GM18498 (cell line): ENCODE data around the gene SLC23A2.
"Not testable (repeated sequence)": the region's sequence is repeated elsewhere in the genome, so short reads cannot be mapped to it uniquely, and the experiment has no call there.

Experiments used
- ATAC-seq: cut with Tn5 transposase; IDR thresholded peaks from one replicate; pipeline ENCODE4 v1.9.1; 2021; ENCODE audit warnings: mild to moderate bottlenecking, moderate library complexity; ENCODE audit not compliant: unreplicated experiment

SLC23A2 gene

DNA sequence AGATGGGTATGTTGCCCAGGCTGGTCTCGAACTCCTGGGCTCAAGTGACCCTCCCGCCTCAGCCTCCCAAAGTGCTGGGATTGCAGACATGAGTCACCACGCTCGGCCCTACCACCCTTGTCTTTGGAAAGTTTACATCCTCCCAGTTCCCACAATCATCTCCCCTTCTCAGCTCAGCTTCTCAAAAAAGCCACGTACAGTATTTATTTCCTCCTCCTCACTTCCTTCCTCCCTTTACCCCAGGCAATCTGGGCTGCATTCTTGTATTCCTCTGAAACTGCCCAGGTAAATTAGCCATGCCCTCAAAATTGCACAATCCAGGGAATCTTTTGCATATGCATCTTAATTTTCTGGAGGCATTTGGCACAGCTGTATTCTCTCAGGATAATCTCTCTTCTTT, 7.4 kb upstream of the SLC23A2 start:
- ATAC-seq = no peak

DNA sequence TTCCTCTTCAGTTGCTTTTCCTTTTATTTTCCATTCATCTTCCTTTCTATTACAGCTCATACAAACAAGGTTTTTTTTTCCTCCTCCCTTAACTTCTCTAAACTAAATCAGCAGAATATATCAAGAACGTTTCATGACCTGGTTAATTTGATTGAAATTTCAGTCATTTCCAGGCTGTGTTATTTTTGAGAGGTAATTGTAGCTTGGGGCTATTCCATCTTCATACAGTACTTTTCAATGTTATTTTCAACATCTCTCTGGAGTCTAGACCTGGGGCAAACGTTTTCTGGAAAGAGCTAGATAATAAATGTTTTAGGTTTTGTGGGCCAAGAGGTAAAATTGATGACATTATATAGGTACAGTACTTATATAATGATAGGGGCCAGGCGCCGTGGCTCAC, 4.0 kb upstream of the SLC23A2 start:
- no peak for ATAC-seq

DNA sequence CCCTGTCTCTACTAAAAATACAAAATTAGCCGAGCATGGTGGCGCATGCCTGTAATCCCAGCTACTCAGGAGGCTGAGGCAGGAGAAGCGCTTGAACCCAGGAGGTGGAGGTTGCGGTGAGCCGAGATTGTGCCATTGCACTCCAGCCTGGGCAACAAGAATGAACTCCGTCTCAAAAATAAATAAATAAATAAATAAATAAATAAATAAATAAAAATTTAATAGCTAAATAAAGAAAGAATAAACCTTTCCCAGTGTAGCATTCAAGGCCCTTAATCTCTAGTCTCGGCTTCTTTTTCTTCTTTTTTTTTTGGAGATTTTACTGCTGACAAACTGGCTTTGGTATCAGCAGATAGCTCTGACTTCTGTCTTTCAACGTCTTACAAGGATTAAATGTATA, 3.5 kb upstream of the SLC23A2 start:
- ATAC-seq = not testable (repeated sequence)

DNA sequence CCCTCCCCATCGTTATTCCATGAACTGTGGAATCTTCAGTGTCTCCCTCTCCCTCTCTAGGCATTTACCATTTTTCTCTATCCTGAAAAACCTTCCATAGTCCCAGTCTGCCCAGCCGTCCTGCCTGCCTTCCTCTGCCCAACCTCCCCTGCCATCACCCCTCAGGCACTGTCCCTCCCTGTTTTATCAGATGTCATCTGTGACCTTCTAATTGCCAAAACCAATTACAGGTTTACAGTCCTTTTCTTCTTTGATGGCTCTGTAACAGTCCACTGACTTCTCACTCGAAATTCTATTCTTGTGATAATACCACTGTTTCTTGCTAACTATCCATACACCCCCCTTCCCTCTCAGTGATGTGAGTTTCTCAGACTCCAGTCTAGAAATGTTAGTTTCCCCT, 2.3 kb upstream of the SLC23A2 start:
- ATAC-seq = no peak

DNA sequence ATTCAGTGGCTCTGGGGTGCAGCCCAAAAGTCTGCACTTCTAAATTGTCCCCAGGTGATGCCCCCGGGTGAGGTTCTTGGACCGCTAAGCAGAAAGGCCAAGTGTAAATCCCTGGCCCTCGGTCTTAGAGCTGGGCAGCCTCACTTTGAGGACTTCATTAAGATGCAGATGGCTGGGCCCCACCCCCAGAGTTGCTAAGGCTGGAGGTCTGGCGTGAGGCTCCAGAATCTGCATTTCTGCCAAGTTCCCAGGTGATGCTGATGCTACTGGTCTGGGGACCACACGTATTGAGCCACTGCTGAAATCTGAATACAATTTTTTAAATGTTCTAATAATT, 735 bp upstream of the SLC23A2 start:
- ATAC-seq = no peak

DNA sequence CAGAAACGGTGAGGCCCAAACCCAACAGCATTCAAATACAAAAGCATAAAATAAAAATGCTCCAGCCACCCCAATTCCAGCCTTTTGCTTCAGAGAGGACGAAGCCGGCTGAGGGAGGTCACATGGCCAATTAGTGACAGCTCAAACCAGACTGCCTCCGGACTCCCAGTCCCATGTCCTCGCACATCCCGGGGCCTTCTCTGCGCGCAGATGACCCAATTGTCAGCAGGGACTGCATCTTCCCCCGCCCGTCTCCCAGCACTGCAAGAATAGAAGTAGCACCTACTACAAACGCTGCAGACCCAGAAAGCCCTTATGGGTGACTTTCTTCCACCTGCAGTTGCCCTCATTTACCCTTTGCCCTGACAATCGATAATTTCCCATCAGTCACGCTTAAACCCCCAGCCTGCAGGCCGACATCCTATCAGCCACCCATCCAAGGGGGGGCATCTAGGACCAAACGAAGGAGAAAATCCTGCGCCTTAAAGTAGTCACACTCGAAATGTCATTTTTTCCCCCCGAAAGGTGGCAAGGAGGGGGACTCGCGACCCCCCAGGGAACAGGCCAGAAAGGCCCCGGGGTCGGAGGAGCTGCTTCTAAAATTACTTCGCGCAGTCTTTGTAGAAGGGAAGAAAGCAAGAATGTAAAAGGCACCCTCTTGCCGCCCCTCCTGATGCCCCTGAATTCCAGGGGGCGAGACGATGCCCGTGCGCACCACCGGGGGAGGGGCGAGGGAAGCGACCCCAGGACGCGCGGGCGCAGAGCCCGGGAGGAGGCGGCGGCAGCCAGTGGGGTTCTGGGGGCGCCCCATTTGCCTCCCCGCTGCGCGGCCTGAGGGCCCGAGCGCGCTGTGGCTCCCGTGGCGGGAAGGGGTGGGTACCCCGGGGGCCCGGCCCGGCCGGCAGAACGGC, 792 bp downstream of the SLC23A2 start:
- ATAC-seq = peak; percentile 46

DNA sequence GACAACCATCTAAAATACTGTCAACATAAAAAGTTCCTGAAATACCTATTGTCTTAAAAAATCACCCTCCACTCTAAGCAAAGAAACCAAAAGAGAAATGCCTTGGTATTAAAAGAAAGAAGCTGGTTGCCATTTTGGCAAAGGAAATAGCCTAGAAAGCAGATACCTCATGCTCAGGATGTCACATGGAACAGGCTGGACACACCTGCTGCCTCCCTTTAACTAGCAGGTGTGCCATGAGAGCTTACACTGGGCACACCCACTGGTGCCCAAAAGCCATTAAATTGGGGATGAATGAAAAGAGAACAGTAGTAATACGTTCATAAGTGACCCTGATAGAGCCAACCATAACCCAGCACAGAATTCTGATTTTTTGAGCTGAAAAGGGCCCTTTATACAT, 1.5 kb downstream of the SLC23A2 start:
- no peak for ATAC-seq

DNA sequence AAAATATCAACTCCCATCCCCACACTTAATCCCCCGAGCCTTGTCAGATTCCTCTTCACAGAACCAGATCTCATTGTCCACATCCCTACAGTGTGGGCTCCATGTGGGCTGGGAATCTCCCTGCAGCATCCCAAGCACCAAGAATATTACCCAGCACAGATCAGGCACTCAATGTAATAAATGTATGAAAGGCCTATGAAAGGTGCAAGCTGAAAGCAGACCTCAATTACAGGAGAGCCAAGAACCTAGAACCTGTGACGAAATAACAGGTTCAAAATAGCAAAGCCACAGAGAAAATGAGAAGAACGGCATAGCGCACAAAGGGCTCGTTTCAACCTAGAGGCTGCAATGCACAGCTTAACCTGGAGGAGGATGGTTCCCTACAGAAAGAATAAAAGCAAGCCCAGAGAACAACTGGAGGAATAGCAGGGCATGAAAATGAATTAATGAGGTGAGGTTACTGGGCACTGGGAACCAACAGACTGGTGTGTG, 3.1 kb downstream of the SLC23A2 start:
- ATAC-seq = peak; percentile 39

DNA sequence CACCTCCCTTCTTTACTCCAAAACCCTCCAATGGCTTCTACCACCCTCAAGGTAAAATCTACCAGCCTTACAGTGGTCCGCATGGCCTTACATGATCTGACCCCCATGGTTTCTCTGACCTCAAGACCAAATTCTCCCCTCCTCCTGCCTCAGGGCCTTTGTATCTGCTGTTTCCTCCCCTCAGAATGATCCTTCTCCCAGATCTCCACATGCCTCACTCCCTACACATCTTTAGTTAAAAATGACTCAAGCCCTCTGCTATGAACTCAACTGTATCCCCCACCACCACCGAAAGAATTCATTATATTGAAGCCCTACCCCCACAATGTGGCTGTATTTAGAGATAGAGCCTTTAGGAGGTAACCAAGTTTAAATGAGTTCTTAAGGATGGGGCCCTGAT, 4.1 kb downstream of the SLC23A2 start:
- no peak for ATAC-seq

DNA sequence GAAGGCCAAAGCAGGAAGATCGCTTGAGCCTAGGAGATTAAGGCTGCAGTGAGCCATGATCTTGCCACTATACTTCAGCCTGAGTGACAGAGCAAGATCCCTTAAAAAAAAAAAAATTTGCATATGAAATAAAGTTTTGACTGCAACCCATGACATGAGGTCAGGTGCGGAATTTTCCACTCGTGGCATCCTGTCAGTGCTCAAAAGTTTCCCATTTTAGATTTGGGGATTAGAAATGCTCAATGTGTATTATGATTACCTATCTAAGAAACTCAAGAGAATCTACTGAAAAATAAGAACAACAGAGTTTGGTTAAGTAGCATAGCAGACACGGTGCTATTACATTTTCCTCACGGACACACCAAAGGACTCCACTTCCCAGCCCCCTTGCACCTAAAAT, 11.7 kb downstream of the SLC23A2 start:
- ATAC-seq = no peak

DNA sequence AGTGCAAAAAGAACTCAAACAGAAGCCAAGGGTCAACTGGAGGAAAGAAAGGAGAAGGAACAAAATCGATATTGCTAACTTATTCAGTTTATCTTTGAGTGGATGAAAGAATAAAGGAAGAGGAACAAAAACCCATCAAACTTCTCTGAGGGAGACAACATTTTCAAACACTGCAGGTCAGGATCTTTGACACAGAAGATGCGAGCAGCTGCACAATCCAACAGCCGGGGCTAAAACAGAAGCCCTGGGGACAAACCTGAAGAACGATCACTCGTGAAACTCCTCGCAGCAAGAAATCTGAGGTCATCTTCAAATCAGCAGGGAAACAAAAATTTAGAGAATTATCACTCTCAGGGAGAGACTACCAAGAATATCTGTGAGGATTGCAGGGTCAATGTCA, 14.2 kb downstream of the SLC23A2 start:
- no peak for ATAC-seq

DNA sequence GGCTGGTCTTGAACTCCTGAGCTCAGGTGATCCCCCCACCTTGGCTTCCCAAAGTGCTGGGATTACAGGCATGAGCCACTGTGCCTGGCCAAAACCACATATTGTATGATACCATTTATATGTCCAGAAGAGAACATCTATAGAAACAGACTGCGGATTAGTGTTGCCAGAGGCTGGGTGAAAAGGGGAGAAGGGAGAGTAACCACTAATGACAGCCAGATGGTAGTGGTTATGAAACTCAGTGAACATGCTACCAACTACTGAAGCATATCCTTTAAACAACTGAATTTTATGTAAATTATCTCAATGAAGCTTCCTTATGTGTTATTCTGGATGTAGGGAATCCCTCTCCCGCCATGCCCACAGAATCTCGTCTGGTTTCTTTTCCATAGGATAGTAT, 15.7 kb downstream of the SLC23A2 start:
- no peak for ATAC-seq

DNA sequence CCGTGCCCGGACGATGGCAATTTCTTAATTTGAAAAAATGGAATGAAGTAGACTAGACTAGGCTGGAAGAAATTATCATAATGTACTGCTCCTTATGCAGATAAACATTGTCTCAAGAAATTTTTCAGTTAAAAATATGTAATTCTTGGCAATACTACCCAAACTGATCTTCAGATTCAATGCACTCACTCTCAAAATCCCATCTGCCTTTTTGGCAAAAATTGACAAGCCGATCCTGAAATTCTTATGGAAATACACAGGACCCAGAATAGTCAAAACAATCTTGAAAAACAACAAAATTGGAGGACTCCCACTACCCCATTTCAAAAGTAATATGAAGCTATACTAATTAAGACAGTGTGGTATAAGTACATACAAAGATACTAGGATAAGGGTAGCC, 19.0 kb downstream of the SLC23A2 start:
- no peak for ATAC-seq

DNA sequence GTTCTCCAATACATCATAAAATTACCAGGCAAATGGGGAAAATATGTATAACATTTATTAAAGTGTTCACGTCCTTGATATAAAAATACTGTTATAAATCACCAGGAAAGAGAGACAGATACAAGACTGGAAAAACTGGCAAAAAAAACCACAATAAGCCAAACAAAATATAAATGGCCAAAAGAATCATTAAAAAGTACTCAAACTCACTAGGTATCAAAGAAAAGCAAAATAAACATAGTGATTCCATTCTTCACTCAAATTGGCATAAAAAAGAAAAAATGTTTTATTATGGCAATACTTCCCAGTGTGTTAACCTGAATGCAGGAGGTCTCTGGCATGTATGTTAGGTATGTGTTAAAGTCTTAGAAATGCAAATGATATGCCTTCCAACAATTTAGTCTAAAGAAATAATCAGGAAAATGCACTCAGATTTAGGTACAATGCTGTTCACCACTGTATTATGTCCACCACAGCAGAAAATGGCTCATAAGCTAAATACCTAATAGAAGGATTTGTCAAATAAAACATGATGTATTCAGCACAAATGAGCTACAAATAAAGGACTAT, 21.4 kb downstream of the SLC23A2 start:
- ATAC-seq = no peak

DNA sequence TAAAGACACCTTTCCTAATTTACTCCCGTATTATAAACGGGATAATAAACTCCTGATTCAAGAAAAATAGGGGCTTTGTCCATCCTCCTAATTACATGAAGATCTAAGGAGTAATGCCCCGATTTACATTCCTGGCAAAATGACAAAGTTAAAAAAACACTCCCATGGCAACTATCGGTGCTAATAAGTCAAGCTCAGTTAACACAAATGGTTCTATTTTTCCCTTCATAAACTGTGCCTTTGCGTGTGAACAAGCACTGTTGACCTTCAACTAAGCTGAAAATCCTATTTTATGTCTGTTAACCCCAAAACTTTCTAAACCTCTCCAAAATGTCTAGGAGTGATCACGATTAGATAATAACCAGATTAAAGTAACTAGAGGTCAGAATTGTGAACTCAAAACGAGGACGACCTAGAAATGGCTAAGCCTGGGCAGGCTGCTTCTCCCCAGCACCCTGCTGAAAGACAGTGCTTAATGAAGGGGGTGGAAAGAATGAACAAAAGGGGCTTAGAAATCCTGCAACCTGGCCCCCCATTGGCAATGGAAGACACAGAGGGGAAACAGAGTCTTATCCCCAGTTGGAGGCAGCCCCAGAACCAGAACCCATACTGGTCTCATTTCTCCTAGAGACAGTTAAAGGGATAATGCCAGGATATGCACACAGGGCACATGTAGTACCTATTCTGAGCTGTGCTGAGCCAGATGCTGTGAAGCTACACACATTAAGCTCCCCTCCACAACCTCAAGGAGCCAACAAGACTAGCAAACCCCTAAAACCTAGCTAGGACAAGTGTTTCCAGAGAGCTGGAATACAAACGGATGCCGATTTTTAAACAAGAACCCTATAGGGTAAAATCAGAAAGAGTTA, 23.0 kb downstream of the SLC23A2 start:
- no peak for ATAC-seq

DNA sequence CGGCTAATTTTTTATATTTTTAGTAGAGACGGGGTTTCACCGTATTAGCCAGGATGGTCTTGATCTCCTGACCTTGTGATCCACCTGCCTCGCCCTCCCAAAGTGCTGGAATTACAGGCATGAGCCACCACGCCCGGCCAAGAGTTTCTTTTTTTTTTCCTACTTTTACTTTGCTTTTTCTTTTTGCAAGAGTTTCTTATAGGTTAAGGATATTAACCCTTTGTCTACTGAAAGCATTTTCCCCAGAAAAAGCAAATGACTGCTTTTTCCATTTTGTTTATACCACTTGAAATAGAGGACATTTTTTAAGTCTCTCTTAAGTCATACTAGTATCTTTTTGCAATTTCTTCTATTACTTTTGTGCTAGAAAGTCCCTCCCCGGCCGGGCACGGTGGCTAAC, 25.3 kb downstream of the SLC23A2 start:
- not testable (repeated sequence) for ATAC-seq

DNA sequence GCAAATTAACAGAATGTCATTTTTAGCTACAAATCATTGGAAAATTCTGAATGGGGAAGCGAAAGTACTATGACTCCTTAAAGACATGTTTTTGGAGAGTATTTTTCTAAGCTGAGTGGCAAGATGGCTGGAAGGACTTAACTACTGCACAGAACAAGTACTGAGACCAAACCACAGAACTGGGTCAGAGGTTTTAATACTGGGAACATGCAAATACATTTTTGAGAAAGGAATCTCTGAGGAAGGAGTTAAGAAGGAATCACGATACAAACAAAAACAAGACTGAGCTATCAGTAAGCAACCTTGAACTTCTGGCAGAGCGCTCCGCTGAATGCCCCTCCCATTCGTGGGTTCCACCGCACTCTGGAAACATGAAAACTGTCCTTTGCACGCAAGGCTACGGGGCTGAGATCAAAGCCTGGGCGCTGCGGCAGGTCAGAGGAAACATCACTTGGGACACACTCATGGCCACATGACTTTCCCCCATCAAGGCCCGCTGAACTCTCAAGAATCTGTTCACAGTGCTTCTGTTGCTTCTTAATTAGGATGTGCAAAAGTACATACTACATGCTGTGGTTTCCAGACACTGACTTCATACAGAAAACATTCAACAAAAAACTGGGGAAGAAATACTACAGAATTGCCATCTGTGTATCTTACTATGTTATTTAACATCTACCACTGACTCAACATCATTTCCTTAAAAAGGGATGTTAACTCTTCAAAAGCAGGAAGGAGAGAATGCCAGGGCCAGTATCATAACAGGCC, 27.8 kb downstream of the SLC23A2 start:
- ATAC-seq = peak; percentile 90

DNA sequence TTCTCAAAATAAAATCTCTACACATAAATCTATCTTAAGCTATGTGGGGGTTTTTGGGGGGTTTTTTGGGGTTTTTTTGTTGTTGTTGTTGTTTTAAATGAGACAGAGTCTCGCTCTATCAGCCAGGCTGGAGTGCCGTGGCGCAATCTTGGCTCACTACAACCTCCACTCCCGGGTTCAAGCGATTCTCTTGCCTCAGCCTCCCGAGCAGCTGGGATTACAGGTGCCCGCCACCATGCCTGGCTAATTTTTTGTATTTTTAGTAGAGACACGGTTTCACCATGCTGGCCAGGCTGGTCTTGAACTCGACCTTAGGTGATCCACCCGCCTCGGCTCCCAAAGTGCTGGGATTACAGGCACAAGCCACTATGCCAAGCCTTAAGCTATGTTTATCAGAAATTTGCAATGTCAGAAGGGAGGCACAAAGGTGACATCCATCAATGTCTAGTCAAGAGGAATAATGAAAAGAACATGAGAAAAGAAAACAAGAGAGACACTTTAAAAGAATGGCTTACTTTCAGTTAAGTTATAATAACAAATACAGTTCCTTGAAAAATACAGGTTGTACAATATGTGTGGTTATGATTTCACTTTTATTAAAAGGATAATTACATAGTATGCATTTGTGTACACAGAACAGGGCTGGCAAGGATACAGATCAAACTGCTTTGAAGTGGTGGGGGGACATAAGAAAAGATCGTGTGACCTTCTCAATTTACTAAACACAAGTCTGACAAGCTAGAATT, 28.6 kb downstream of the SLC23A2 start:
- no peak for ATAC-seq

DNA sequence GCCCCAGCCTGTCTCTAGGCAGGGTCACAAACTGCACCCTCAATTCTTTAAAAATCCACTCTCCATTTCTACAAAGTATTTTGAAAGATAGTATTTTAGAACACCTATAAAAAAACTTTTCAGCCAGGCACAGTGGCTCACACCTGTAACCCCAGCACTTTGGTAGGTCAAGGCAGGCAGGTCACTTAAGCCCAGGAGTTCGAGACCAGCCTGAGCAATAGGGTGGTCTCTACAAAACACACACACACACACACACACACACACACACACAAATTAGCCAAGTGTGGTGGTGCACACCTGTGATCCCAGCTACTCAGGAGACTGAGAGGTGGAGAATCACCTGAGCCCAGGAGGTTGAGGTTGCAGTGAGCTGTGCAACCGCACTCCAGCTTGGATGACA, 30.2 kb downstream of the SLC23A2 start:
- no peak for ATAC-seq
